PC-9 (cell line): Measurements from ENCODE around the gene DPEP2.

Experiments
- EZH2 ChIP-seq: fragments of 200-600 bp; sonication (generic); IDR thresholded peaks from 2 replicates; pipeline ENCODE4 v1.8.0; 2017; ENCODE audit warnings: antibody characterized with exemption, low read depth
- TF ChIP-seq, protein P1 (sequence below): fragments of 200-600 bp; sonication (generic); conservative IDR thresholded peaks from 2 replicates; pipeline ENCODE4 v1.6.1; 2017; ENCODE audit warnings: mixed run types, antibody characterized with exemption, mild to moderate bottlenecking, moderate library complexity

DNA sequence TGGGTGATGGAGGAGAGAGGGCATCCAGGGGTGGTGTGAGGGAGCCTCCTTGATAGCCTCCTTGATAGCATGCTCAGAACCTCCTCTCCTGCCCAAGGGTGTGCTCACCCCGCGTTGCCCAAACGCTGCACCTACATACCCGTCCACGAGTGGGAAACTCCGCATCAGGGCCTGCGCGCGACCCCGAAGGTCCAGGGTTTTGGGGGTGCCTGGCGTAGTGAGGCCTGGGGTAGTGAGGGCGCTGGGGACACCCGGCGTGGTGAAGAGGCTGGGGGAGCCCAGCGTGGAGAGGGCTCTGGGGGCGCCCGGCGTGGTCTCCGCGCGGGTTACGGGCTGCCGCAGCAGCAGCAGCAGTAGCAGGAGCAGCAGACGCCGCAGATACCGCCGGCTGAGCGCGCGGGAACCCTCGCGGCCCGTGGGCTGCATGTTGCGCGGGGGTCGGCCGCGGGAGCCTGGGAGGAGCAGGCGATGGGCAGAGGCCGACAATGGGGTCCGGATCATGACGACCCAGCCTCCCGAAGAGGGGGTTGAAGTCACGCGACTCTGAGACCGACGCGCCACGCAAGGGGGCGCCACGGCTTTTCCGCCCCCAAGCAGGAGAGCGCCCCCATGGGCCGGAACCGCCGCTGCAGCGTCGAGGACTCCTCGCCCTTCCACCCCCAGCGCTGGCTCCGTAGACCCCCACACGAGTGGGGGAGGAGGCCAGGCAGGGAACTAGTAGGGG is 19.2 kb downstream of the DPEP2 start, which contains the start of gene DPEP3:
- TF ChIP-seq, protein P1, sequence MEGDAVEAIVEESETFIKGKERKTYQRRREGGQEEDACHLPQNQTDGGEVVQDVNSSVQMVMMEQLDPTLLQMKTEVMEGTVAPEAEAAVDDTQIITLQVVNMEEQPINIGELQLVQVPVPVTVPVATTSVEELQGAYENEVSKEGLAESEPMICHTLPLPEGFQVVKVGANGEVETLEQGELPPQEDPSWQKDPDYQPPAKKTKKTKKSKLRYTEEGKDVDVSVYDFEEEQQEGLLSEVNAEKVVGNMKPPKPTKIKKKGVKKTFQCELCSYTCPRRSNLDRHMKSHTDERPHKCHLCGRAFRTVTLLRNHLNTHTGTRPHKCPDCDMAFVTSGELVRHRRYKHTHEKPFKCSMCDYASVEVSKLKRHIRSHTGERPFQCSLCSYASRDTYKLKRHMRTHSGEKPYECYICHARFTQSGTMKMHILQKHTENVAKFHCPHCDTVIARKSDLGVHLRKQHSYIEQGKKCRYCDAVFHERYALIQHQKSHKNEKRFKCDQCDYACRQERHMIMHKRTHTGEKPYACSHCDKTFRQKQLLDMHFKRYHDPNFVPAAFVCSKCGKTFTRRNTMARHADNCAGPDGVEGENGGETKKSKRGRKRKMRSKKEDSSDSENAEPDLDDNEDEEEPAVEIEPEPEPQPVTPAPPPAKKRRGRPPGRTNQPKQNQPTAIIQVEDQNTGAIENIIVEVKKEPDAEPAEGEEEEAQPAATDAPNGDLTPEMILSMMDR = no peak
- no peak for TF ChIP-seq EZH2
